ENCODE results near the gene ZNF512B.

DNA sequence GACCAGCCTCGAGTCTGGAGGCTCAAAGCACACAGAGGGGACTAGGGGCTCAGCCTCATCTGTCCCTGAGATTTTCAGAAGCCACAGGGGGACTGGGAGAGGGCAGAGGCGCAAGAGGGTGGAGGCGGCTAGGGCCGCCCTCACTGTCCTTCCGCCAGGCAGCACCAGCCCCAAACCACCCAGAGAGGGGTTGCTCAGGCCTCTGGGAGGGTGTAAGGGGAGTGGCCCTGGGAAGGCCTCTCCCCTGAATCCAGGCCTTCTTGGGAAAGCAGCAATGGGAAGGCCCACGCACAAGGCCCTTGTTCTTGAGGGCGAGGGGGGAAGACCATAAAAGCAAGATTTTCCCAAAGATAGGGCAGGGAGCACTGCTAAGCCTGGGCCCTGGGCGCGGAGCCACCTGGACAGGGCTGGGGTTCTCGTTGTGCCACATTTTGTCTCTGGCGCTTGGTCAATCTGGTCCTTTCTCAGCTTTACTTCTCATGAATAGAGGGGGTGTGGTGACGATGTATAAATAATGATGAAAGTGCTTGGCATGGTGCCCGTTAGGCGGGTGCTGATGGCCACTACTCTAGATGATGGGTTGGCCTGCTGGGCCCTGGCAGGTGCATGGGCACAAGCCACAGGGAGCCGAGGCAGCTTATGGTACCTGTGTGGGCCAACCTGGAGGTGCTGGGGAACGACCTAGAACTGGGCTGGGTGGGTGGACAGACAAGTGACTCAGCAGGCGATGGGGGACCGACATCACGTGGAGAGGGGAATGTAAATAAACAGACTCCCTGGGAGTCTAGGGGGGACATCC, 4.9 kb upstream of the ZNF512B start:
- TF ChIP-seq, protein P1, sequence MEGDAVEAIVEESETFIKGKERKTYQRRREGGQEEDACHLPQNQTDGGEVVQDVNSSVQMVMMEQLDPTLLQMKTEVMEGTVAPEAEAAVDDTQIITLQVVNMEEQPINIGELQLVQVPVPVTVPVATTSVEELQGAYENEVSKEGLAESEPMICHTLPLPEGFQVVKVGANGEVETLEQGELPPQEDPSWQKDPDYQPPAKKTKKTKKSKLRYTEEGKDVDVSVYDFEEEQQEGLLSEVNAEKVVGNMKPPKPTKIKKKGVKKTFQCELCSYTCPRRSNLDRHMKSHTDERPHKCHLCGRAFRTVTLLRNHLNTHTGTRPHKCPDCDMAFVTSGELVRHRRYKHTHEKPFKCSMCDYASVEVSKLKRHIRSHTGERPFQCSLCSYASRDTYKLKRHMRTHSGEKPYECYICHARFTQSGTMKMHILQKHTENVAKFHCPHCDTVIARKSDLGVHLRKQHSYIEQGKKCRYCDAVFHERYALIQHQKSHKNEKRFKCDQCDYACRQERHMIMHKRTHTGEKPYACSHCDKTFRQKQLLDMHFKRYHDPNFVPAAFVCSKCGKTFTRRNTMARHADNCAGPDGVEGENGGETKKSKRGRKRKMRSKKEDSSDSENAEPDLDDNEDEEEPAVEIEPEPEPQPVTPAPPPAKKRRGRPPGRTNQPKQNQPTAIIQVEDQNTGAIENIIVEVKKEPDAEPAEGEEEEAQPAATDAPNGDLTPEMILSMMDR (IDR thresholded peaks at IDR 0.05), result no peak
- TF ChIP-seq POLR2A (IDR thresholded peaks at IDR 0.05) (no peak), POLR2AphosphoS5 (IDR thresholded peaks at IDR 0.05; ENCODE audit: insufficient read depth in 1 of 2, low read depth in 1 of 2) (no peak)

Data from vagina (tissue), 2 donors.